T-helper 1 cell treated with Interleukin-12 subunit alpha and Interleukin-12 subunit beta and Interleukin-4 antibody, amounts not matched to agents 30 μg/mL and 1 μg/mL, for 36 hours (primary cell): ENCODE measurements around the gene CHST11.

Experiments used
- H3K27ac Mint-ChIP-seq: one replicate; pipeline ENCODE4 v1.8.0; 2021; ENCODE audit warnings: mild to moderate bottlenecking, mixed read lengths
- H3K27me3 Mint-ChIP-seq: one replicate; pipeline ENCODE4 v1.8.0; 2021; ENCODE audit warnings: low read depth, mixed read lengths
- H3K36me3 Mint-ChIP-seq: one replicate; pipeline ENCODE4 v1.8.0; 2021; ENCODE audit warnings: low read depth, mixed read lengths
- H3K4me1 Mint-ChIP-seq: one replicate; pipeline ENCODE4 v1.8.0; 2021; ENCODE audit warnings: low read depth, mixed read lengths
- H3K4me3 Mint-ChIP-seq: one replicate; pipeline ENCODE4 v1.8.0; 2021; ENCODE audit warnings: mild to moderate bottlenecking, moderate library complexity, mixed read lengths
- H3K9me3 Mint-ChIP-seq: one replicate; pipeline ENCODE4 v1.8.0; 2021; ENCODE audit warnings: mixed read lengths

Gene CHST11

DNA sequence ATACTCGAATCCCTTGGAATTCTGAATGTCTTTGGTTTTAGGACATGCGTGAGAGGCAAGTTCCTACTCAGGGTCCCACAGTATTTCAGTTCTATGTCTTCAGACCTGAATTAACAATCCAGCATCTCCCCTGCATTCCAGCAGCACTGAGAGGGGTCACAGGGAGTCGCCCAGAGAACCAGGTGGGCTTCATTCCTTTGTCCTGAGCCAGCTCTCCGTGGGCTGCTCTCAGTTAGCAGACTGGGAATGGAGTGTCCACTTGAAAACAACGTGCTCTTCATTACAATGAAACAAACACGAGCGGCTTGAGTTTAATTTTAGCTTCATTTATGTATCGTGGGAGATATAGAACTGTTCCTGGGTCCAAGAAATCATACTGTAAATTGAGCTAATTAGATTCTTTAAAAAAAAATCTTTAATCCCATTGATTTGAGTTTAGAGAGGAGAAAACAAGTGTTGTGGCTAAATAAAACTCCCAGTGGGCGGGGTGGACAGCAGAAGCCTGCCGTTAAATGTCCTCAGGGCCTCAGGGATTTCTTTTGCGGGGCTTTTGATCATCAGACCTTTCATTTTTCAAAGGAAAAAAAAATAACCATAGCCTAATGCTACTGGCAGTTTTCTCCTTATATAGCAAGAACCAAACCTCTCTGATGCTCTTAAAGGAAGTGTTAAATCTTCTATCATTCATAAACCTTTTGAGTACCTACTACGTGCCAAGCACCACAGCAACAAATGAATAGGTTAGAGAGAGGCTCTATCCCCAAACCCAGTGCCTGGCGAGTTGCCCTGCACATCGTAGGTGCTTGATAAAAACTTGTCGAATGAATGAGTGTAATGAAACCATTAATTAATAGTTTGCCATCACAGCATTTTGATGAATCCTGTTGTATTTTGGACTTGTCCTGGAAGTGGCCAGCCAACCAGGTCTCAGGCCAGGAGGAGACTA lies 140.4 kb downstream of the CHST11 start:
- H3K4me1 Mint-ChIP-seq, result peaks cover 44% of the 10 kb centered on the region
- H3K27me3 Mint-ChIP-seq, result no peaks in the 10 kb centered on the region
- H3K36me3 Mint-ChIP-seq, result peaks cover 10% of the 10 kb centered on the region
- H3K27ac Mint-ChIP-seq, result no peak overlapping the region
- no peaks in the 10 kb centered on the region for H3K9me3 Mint-ChIP-seq
- H3K4me3 Mint-ChIP-seq, result no peak overlapping the region

DNA sequence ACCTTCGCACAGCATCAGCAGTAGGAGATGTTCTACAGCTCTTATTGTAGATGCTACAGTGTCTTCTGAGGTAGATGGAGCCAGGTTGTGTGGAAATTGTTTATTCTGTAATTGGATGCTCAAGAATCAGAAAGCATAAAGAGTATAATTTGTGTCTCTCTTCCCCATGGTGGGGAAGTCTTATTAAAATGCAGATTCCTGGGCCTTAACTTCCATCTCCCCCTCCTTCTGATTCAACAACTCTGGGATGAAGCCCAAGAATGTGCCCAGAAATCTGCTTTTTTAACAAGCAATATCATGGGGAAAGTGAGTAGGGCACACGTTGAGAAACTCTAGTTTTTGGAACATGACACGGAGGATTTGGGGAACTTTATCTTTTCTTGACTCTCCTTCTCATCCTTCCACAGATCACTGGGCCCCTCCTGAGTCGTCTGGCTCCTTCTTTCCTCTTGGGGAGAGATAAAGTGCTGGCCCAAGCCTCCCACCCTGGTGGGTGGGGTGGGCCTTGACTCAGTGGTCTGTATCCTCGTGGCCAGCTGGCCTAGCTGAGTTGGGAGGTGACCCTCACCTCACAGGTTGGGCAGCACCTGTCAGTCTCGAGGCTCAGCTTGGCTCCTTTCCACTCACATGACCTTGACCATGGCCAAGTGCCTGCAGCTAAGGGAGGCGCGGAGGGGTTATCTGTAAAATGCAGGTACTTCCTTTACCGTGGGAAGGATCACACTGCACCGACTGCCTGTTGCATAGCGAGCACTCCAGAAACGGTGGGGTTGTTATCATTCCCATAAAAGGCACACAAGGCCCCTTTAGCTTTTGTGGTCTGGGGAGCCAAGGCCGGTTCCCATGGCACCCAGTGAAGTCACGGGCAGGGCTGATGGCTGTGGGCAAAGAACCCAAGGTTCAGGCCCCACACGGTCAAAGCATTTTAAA lies 141.9 kb downstream of the CHST11 start:
- H3K4me3 Mint-ChIP-seq, result no peak overlapping the region
- no peaks in the 10 kb centered on the region for H3K27me3 Mint-ChIP-seq
- no peak overlapping the region for H3K27ac Mint-ChIP-seq
- peaks cover 59% of the 10 kb centered on the region for H3K4me1 Mint-ChIP-seq
- H3K36me3 Mint-ChIP-seq, result peaks cover 21% of the 10 kb centered on the region
- H3K9me3 Mint-ChIP-seq, result no peaks in the 10 kb centered on the region

DNA sequence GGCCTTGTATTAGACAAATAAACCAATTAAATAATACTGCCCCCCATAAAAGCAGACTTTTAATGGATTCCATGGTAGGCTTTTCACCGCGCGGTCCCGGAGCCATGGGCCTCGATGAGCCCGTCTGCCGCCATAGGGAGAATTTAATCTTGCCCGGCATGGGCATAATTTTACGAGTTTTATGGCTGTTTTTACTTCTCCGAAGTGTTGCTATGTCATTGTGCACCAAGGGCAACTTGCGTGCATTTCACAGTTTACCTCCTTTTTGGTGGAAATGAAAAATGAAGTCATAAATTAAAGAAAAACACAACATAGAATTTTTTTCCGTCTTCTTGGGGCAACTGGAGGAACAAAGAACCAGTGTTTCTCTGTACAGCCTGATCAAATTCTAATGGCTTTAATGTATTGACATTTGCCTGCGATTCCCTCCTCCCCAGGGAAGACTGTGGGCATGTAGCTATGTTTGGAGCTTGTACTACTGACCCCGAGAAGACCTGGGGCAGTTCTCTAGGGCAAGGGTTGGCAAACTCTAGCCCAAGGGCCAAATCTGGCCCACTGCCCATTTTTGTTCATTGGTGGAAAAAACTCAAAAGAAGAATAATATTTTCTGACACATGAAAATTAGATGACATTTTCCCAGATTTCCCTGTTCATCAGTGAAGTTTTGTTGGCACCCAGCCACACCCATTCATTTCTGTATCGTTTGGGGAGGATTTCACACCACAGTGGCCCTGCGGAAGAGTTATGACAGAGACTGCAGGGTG lies 142.7 kb downstream of the CHST11 start:
- no peak overlapping the region for H3K4me3 Mint-ChIP-seq
- H3K27ac Mint-ChIP-seq, result no peak overlapping the region
- peaks cover 23% of the 10 kb centered on the region for H3K36me3 Mint-ChIP-seq
- H3K4me1 Mint-ChIP-seq, result peaks cover 64% of the 10 kb centered on the region
- H3K9me3 Mint-ChIP-seq, result no peaks in the 10 kb centered on the region
- no peaks in the 10 kb centered on the region for H3K27me3 Mint-ChIP-seq

DNA sequence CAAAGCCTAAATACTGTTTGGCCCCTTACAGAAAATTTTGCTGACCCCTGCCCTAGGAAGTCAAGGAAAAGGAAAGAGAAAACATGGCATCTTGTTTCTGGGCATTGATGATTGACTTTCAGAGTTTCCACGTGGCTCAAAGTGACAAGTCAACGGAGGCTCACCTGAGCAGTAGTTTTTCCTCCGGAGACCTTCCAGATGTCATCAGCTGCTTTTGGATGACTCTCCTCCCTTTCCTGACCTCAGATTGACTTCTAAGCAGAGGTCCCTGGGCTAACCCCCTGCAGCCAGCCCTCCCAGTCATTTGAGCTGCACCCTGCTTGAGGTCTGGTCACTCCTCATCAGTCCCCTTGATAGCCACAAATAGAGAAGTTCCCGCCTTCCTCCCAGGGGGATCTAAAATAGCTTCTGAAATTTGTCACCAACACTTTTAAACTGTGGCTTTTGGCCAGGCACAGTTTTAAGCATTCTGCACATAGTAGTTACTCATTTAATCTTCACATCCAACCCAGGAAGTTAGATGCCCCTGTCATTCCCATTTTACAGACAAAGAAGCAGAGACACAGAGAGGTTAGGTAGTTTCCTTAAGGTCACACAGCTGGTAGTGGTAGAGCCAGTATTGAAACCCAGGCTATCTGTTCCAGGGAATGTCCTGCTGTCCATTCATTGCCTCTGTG lies 143.4 kb downstream of the CHST11 start:
- Mint-ChIP-seq H3K27me3 (no peaks in the 10 kb centered on the region), H3K27ac (no peak overlapping the region), H3K4me1 (peaks cover 69% of the 10 kb centered on the region), H3K36me3 (peaks cover 23% of the 10 kb centered on the region), H3K4me3 (no peak overlapping the region), H3K9me3 (no peaks in the 10 kb centered on the region)

DNA sequence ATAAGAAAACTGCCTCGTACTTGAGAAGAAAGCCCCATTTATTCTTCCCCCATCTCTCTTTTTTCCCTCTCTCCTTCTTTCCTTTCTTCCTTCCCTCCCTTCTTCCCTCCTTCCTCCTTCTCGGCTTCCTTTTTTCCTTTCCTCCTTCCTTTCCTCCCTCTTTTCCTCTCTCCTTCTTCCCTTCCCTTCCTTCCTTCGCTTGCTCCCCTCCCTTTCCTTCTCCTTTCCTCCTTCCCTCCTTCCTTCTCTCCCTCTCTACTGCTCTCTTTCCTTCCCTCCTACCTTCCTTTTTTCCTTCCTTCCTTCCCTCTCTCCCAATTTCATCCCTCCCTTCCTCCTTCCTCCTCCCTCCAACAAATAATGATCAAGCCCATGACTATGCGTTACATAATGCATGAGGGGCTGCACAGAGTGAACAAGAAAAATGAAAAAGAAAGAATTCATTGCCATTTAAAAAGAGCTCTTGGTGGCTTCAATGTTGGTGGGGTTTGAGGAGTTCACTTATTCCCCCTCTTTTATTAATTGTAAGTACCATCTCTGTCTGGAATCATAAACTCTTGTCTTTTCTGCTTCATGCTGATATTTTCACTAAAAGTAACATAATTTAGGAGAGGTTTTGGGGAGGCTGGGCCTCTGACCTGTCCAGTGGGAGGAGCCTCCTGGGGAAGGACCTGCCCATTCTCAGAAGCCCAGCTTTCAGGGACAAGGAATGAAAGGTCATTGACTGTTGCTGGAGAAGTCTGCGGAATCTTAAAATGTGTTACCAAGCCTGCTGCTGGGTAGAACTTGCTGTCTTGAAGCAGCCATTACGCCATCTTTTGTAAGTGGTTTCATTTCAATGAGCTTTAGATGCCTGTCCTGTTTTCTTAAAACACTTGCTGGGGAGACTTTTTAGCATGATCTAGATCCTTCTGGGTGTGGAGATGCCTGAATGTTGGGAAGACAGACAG lies 144.3 kb downstream of the CHST11 start:
- Mint-ChIP-seq H3K4me3 (no peak overlapping the region), H3K27ac (peak overlapping the region; percentile 77), H3K9me3 (no peaks in the 10 kb centered on the region), H3K36me3 (peaks cover 27% of the 10 kb centered on the region), H3K27me3 (no peaks in the 10 kb centered on the region), H3K4me1 (peaks cover 73% of the 10 kb centered on the region)

DNA sequence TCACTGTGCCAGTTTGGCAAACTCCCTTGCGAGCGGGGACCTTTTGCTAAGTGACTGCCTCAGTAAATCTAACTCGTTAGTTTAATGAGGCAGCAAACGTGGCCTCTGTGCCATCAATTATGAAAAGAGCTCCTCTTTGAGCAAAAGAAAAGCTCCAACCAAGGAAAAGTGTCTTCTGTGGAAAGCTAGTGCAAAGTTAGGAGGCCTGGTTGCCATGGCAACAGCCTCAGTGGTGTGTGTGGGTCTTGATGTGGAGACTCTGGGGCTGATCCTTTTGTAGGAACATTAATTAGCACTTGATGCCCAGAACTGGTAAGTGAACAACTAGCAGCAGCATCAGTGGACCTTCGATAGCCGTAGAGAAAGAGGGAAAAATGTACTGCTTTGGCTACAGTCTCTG lies 145.7 kb downstream of the CHST11 start:
- Mint-ChIP-seq H3K27ac (peak overlapping the region; percentile 77), H3K36me3 (peaks cover 29% of the 10 kb centered on the region), H3K4me1 (peaks cover 63% of the 10 kb centered on the region), H3K4me3 (no peak overlapping the region), H3K9me3 (no peaks in the 10 kb centered on the region), H3K27me3 (no peaks in the 10 kb centered on the region)

DNA sequence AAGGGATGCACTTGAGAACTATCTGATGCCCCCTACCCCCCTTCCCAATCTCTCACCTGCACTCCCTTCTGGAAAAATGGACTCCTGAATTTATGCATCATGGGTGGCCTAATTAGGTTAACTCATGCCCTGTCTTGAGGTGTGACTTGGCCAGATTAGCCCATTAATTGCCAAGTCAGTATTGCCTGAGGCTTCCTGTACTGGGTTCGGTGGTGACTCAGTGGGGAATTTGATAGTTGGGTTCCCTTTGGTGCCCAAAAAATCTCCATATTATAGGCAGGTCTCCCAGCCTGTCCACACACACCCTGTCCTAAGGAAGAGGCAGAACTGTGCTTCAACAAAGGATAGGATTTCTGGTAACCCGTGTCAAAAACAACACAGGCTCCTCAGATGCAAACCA lies 146.1 kb downstream of the CHST11 start:
- H3K27ac Mint-ChIP-seq, result no peak overlapping the region
- H3K27me3 Mint-ChIP-seq, result no peaks in the 10 kb centered on the region
- H3K36me3 Mint-ChIP-seq, result peaks cover 29% of the 10 kb centered on the region
- H3K9me3 Mint-ChIP-seq, result no peaks in the 10 kb centered on the region
- no peak overlapping the region for H3K4me3 Mint-ChIP-seq
- H3K4me1 Mint-ChIP-seq, result peaks cover 60% of the 10 kb centered on the region

DNA sequence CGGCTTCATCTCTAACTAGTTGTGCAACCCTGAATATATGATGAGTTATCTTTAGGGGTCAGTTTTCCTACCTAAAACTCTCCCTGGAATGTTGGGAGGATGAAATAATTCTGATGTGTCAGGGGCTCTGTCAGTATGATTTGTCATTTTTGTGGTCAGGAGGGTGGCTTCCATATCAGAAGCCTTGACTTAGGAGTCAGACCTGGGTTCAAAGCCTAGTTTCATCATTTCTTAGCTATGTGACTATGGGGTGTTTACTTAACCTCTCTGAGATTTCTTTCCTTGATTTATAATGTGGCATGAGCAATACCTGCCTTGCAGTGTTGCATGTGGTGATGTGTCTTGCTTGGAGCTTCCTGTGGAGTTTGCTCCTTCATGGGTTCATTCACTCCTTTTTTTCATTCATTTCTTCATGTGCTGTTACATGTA lies 146.8 kb downstream of the CHST11 start:
- Mint-ChIP-seq H3K36me3 (peaks cover 31% of the 10 kb centered on the region), H3K27ac (peak overlapping the region; percentile 85), H3K27me3 (no peaks in the 10 kb centered on the region), H3K4me3 (peak overlapping the region; percentile 53), H3K4me1 (peaks cover 59% of the 10 kb centered on the region), H3K9me3 (no peaks in the 10 kb centered on the region)

DNA sequence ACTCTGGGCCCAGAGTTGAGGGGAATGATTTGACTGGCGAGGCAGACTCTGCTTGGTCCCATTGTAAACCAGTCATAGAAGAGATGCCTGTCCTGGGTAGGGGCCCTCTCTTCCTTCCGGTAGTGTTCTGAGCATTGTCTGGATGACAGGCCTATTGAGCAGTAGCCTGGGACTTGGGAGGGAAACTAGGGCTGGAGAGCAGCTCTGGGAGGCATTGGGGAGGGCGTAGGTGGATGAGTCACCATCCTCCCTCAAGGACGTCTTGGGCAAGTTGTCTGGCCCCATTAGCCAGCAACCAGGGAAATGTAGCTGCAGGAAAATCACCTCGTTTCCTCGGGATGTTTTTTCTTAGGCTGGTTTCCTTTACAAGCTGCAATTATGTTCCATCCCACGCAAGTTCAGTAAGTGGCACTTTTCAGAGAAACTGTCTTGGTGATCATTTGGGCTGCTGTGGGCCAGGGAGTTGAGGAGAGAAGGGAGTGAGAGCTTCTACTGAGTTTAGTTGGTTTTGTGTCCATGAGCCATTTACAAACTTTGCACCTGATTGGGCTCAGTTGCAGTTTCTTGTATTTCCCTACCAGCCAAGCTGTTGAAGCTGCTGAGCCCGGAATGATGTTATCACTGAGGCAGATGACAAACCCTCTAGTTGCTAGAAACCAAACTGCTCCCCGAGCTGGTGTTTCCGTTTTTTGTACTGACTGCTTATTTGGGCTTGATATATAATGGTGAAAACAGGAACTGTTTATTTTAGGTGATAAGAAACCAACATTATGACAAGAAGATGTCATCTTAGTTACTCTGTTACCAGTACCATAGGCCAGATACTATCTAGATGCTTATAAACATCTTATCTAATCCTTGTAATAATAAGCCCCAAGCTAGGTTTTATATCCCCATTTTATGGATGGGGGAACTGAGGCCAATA lies 147.6 kb downstream of the CHST11 start:
- Mint-ChIP-seq H3K4me1 (peaks cover 61% of the 10 kb centered on the region), H3K27ac (peak overlapping the region; percentile 85), H3K9me3 (no peaks in the 10 kb centered on the region), H3K4me3 (peak overlapping the region; percentile 53), H3K27me3 (no peaks in the 10 kb centered on the region), H3K36me3 (peaks cover 31% of the 10 kb centered on the region)

DNA sequence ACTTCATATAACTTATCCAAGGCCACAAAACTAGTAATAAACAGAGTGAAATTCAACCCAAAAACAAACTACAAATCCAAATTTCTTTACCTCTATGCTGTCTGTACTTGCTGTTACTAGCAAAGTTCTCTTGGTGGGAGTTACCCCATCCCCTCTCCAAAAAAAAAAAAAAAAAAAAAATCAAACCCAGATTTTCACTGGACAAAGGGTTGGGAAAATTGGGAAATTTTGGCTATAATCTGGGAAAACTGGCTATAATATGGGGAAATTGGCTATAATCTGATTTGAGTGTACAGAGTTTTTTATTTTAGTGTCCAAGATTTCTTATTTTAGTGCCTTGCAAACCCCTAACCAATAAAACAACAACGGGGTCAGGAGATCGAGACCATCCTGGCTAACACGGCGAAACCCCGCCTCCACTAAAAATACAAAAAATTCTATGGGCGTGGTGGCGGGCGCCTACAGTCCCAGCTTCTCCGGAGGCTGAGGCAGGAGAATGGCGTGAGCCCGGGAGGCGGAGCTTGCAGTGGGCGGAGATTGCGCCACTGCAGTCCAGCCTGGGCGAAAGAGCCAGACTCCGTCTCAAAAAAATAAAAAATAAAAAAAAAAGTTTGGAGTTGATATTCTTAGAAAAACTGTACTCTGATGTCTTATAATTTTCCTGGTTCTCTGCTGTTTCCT lies 148.4 kb downstream of the CHST11 start:
- Mint-ChIP-seq H3K4me1 (peaks cover 57% of the 10 kb centered on the region), H3K27me3 (no peaks in the 10 kb centered on the region), H3K9me3 (no peaks in the 10 kb centered on the region), H3K36me3 (peaks cover 31% of the 10 kb centered on the region), H3K27ac (peak overlapping the region; percentile 85), H3K4me3 (no peak overlapping the region)

DNA sequence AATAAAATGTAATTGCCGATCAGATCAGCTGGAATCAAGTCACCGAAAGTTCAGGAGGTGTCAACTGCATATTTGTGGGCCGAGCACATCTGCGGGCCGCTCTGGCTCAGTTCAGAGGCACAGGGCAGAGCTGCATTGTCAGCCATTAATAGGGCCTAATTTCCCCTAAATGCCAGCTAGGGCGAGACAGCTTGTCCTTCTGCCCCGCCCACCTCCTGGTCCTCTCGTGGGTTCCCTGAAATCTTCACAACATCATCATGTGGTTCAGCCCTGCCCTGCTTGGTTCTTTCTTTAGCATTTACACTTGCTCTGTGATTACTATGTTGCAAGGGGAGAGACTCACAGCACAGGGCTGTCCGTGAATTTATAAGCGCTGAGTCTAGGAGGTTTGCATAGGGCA lies 148.9 kb downstream of the CHST11 start:
- Mint-ChIP-seq H3K36me3 (peaks cover 31% of the 10 kb centered on the region), H3K4me3 (no peak overlapping the region), H3K27me3 (no peaks in the 10 kb centered on the region), H3K27ac (peak overlapping the region; percentile 47), H3K4me1 (peaks cover 52% of the 10 kb centered on the region), H3K9me3 (no peaks in the 10 kb centered on the region)

DNA sequence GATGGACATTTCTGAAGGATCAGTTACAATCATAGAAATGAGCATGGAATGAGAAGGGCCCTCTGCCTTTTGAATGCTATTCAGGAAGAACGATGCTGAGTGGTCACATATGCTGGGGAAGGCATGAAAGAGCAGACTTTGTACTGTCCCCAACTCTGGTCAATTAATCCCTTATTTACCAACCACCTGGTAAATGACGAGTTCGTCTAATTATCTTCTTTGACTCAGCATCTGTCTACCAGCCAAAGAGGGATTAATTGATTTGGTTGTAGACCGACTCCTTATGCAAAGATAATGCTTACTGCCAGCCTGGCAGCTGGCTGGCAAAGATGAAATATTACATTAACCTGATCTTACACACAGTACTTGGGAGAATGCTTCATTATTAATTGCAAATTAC lies 152.2 kb downstream of the CHST11 start:
- Mint-ChIP-seq H3K27me3 (no peaks in the 10 kb centered on the region), H3K36me3 (peaks cover 27% of the 10 kb centered on the region)

More for the DNA sequence above, 152.2 kb downstream of the CHST11 start:
- H3K4me1 Mint-ChIP-seq, result peaks cover 36% of the 10 kb centered on the region
- no peaks in the 10 kb centered on the region for H3K9me3 Mint-ChIP-seq
- no peak overlapping the region for H3K27ac Mint-ChIP-seq
- H3K4me3 Mint-ChIP-seq, result no peak overlapping the region
